Stimulated activated CD8-positive, alpha-beta memory T cell treated with anti-CD3 and anti-CD28 coated beads, Interleukin-15, amount 100 ng/mL, for 24 hours (primary cell): Measurements from ENCODE around the gene CAMK2A.

ENCODE experiments used
- DNase-seq: peaks from one replicate; pipeline ENCODE4 v3.0.0-alpha.2; 2020; ENCODE audit warnings: low read depth

CAMK2A gene

DNA sequence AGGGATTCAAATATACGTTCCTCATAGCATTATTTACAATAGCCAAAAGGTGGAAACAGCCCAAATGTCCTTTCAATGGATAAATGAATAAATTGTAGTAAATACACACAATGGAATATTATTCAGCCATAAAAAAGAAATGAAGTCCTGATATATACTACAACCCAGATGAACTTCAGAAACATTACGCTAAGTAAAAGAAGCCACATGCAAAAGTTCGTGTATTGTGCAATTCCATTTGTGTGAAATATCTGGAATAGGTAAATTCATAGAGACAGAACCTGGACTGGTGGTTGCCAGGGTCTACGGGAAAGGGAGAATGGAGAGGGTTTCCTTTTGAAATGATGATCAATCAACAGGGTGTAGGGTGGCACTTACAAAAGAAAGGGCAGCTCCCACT lies 25.7 kb upstream of the CAMK2A start:
- no peak for DNase-seq

DNA sequence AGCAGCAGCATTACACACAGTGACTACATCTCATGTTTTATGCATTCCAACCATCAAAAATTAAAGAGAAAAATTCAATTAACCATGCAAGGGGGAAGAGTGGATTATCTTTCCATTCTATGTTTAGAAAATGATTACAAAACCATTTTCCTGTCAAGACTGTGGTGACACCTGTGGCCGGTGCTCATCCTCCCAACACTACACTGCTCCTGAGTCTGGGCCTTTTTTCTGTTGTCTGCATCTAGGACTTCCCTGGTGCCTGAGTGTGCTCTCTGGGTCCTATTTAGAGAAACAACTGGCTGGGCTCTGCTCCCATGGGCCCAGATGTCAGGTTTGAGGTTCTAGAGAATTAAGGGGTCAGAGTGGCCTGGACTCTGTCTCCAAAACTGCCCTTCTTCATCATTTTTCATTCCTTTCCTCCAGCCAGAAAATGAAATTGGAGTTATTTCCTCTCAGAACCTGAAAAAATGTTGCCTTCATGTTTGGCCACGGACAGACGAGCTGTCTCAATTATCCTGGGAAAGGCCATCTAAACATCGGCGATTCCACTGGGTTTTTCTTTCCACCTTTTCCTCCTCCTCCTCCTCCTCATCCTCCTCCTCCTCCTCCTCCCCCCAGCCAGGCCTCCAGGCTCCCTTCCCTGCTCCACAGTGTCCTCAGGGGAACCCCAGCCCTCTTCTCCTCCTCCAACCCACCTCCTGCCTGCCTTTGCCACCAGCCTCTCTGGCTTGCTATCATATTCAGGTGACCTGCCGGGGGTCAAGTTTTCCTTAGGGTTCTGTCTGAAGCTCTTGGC lies 24.5 kb upstream of the CAMK2A start:
- DNase-seq: no peak

- DNase-seq: no peak
Measured at GRCh38 chr5:150313501-150313900, 23.9 kb upstream of the CAMK2A start.

GRCh38 chr5:150312518-150312917 lies 22.9 kb upstream of the CAMK2A start:
- DNase-seq: no peak

- no peak for DNase-seq
Measured at GRCh38 chr5:150311015-150311692, 21.6 kb upstream of the CAMK2A start.

DNA sequence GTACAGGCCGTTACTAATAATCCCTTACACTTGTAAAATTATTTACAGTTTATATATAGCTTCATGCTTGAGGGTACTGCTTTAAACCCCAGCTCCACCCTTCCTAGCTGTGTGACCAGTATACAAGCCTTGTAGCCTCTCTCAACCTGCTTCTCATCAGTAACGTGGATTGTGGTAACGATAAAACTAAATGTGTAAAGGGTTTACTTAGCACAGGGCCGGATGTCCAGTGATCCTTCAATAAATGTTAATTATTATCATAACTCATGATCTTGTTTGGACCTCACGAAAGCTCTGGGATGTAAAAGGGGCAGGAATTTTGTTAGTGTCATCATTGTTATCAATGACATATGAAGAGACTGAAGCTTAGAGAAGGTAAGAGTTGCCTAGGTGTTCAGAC lies 20.7 kb upstream of the CAMK2A start:
- no peak for DNase-seq

DNA sequence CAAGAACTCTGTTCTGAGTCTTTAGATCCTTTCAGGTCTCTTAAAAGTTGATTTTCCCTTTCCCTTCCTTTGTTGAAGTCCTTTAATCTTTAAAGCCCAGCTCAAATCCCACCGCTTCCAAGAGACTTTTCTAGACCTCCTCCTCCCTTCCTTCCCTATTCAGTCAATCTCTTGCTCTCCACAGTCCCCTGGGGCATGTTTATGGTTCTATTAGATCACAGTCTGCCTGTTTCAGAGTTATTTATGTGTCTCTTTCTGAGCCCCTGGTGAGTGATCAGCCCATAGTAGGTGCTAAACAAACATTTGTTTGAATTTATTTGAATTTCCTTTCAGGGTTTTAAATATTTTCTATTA lies 20.3 kb upstream of the CAMK2A start:
- no peak for DNase-seq

- no peak for DNase-seq
Measured at GRCh38 chr5:150309101-150309885, 19.7 kb upstream of the CAMK2A start.

DNA sequence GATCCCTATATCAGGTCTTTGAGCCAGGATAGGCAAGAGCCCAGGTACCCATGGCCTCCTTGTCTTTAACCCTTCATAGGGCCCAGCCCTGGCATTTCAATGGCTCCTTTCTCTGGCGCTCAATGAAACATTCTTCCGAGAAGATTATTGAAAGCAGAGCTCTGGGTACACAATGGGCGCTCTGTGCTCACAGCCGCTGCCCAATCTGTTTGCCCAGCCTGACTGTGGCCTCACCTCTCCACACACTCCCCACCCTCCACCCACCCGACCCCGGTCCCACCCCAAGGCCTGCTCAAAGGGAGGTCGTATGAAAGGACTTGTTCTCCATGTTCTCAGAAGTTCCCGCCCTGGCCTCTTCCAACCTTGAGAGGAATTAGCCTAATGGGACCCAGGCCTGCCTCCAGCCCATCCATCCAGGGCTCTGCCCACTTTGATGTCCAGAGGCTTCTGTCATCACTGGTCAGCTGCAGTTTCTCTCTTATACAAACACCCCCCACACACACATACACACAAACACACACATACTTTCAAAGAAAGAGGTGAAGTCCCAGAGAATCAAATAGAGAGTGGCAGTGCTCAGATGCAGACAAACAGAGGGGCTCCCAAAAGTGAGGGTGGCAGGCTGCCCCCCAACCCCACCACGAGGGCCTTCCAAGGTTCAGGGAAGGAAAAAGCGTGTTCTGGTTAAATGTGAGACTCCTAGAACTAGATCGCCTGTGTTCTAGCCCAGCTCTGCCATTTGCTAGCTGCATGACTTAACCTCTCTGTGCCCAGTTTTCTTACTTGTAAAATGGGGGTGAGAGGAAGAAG lies 18.2 kb upstream of the CAMK2A start:
- no peak for DNase-seq

GRCh38 chr5:150306775-150307174 lies 17.2 kb upstream of the CAMK2A start:
- DNase-seq: no peak

DNA sequence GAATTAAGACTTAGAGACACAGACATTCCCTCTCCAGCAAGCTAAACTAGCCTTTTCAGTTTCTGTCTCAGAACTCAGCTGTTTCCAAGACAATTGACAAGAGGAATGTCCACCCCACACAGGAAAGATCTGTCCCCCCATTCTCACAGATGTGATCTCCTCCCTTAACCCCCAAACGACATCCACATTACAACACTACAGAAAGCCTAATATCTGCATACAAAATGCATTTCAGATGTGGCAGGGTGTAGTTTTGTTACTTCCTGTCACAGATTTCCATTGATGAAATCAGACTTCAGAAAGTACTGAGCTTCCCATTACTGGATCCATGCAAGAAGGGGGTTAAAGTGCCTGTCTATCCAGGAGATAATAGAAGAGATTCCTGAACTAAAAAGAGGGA lies 16.0 kb upstream of the CAMK2A start:
- no peak for DNase-seq

DNA sequence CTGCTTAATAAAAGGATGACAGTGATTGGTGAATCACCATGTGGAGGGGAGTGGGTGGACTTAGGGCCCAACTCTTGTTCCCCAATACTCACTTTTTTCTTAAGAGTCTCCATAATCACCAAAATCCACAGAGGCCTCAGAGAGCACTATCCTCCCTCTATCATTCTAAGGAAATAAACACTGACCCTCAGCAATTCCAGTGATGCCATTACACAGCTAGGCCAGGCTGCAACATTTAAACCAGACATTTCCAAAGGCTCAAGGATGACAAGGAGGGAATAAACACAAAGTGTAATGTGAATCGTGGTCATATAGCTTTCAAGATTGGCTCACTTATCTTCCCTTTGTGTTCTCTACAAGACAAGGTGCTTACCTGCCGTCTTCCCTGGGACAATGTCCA lies 15.5 kb upstream of the CAMK2A start:
- no peak for DNase-seq

- no peak for DNase-seq
Measured at GRCh38 chr5:150304481-150305081, 15.0 kb upstream of the CAMK2A start.

GRCh38 chr5:150303660-150304386 lies 14.2 kb upstream of the CAMK2A start:
- no peak for DNase-seq

DNA sequence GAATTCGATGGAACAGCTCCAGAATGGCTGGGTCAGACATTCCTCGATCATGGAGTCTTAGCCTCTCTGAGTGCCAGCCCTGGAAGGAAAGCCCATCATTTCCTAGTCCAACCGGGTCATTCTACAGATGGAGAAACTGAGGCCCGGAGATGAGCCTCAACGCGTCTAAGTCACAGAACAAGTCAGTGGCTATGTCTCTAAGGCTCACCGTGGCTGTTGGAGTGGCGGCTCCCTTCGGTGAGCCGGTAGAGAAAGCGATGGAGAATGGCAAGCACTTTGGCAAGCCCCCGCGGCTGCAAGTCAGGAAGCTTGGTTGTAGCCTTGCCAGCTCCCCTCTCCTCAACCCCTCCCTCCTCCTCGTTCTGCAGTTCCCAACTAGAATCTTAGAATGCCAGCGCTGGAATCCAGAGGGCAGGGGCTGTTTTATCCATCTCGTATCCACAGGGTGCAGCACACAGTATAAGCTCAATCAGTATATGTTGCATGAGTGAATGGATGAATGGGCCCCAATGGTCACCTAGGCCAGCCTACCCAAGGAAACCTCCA lies 13.6 kb upstream of the CAMK2A start:
- no peak for DNase-seq

- DNase-seq: no peak
Measured at GRCh38 chr5:150302301-150303069, 12.9 kb upstream of the CAMK2A start, which contains the start of gene ARSI. TSS of gene ARSI (minus strand) at chr5:150302905. CDS start at chr5:150302373, 532 bp downstream.

DNA sequence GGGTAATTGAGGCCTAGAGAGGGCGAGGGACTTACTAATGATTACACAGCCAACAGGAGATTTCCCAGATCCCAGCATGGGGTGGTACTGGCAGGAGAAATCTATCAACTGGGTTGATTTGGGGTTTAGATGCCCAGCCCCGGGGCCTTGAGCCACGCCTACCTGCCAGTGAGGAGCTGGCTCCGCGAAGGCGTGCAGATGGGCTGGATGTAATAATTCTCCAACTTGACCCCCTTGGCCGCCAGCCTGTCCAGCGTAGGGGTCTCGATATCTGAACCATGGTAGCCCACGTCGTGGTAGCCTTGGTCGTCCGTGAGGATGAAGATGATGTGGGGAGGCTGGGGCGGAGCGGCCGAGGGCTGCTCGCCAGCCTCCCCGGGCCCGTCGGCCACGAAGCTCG lies 12.3 kb upstream of the CAMK2A start:
- no peak for DNase-seq

DNA sequence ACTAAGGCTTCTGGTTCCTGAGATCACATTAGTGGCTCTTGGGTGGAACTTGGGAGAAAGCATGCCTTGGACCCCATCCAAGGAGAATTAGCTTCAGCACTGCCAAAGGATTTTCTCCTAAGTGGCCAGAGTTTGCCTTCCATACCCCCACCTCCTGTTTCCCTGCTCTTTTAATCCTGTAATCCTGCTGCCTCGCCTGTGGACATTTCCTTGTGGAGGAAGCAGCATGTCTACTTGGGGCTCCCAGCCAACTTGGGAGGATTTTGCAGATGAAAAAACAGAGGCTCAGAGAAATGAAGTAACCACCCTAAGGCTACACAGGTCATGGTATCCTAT lies 11.6 kb upstream of the CAMK2A start:
- DNase-seq: no peak

GRCh38 chr5:150300496-150301169 lies 11.1 kb upstream of the CAMK2A start:
- DNase-seq: no peak
